ENCODE measurements around the gene NARS2.

DNA sequence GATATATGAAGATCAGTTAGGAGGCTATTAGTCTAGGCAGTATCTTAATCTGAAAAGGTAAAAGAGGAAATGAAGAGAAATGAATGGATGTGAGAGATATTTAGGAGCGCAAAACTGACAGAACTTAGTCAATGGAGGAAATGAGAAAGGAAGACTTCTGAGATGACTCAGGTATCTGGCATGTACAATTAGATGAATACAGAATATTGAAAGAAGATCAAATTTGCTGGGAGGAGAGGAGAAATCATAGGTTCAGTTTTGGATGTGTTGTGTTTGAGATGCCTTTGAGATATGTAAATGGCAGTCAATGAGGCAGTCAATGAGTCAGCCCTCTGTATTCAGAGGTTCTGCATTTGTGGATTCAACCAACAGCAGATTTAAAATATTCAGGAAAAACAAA, 114.2 kb downstream of the NARS2 start:
- TF ChIP-seq EZH2 (IDR thresholded peaks at IDR 0.05; ENCODE audit: low read length, missing control alignments): no peak
- TF ChIP-seq CTCF (conservative IDR thresholded peaks at IDR 0.05 in 1 of 2, IDR thresholded peaks at IDR 0.05 in 1 of 2; ENCODE audit: low read depth in 1 of 2, low read length in 2 of 2): no peak

Data from fibroblast of lung (primary cell).